Stomach (tissue), 9 donors: ENCODE results near the gene STK32C. TPM values are rescaled to one million over a fixed set of nuclear protein-coding genes. Genes with fewer than 3 reads are reported as not detected.

Experiments
- DNase-seq, 2 donors: peaks; one replicate each; pipeline versions ENCODE4 v3.0.0 to v3.0.0-alpha.2; 2013 to 2019
- H3K27ac ChIP-seq, 5 donors: fragments of 200-600 bp in 4 of 5; sonication (generic) in 4 of 5; one replicate each; pipeline ENCODE4 v1.5.1; 2013 to 2019; ENCODE audit warnings: mild to moderate bottlenecking in 1 of 5, moderate library complexity in 1 of 5
- H3K27me3 ChIP-seq, 3 donors: fragments of 200-600 bp; sonication (generic); one replicate each; pipeline ENCODE4 v1.5.1; 2017 to 2019; ENCODE audit warnings: mixed run types in 1 of 3
- H3K36me3 ChIP-seq, 4 donors: fragments of 200-600 bp; sonication (generic); 1 replicate in 3 of 4; 2 replicates in 1 of 4; pipeline ENCODE4 v1.5.1; 2016 to 2019
- H3K4me1 ChIP-seq, 4 donors: fragments of 200-600 bp; sonication (generic); one replicate each; pipeline ENCODE4 v1.5.1; 2016 to 2019
- H3K4me3 ChIP-seq, 4 donors: fragments of 200-600 bp; sonication (generic) in 3 of 4; one replicate each; pipeline ENCODE4 v1.5.1; 2016 to 2019; ENCODE audit warnings: mild to moderate bottlenecking in 1 of 4
- H3K9me3 ChIP-seq, 4 donors: fragments of 200-600 bp; sonication (generic); one replicate each; pipeline ENCODE4 v1.5.1; 2016 to 2019
- CTCF ChIP-seq, 7 experiments: fragments of 450-650 bp in 4 of 7; fragments of 200-600 bp in 3 of 7; sonication (generic) in 3 of 7; IDR thresholded peaks; one replicate each; pipeline ENCODE4 v1.5.1; 2016 to 2019; ENCODE audit warnings: antibody characterized with exemption in 7 of 7, control low read depth in 2 of 7, mild to moderate bottlenecking in 1 of 7
- EP300 ChIP-seq: sonication (generic); formaldehyde crosslinking; IDR thresholded peaks from one replicate; pipeline ENCODE4 v1.6.1; 2017; ENCODE audit warnings: antibody characterized with exemption
- POLR2A ChIP-seq, 4 donors: fragments of 450-650 bp; IDR thresholded peaks; one replicate each; pipeline ENCODE4 v1.6.1; 2016; ENCODE audit warnings: antibody characterized with exemption in 4 of 4, control low read depth in 2 of 4, mild to moderate bottlenecking in 1 of 4, moderate library complexity in 1 of 4
- POLR2AphosphoS5 ChIP-seq, 3 donors: sonication (generic); formaldehyde crosslinking; IDR thresholded peaks; one replicate each; pipeline ENCODE4 v1.6.1; 2016; ENCODE audit warnings: antibody characterized with exemption in 3 of 3
- WGBS, 5 donors: extraction: QIAGEN DNeasy Blood & Tissue Kit in 3 of 5; methylation state at CpG; one replicate each; pipeline versions ENCODE4 v1.1.5 to v1.1.7; 2013 to 2018; 5-methylcytosine and 5-hydroxymethylcytosine counted together
- intact Hi-C: fragments of 100-400 bp; cut with DNase I; formaldehyde crosslinking; loops from one replicate; pipeline ENCODE4 v1.15.1; 2023; ENCODE audit warnings: low total_unique reads
- polyA plus RNA-seq, 3 donors: library from polyadenylated mRNA; stranded (reverse); fragments of 200-250 nt; gene quantifications; one replicate each; pipeline ENCODE4 v1.2.3, GENCODE V29; 2013
- total RNA-seq, 5 donors: library from RNA; depleted of rRNA; stranded (reverse); fragments of >200 nt; gene quantifications; one replicate each; pipeline versions ENCODE4 v1.1.0 to v1.2.3, GENCODE V29; 2014 to 2016
- donor health status: healthy with polysubstance abuse.
- donor health status: Bipolar disorder and iron deficiency.
- donor health status: healthy.

The STK32C gene
- total and polyA plus RNA-seq, 8 donors = 1.6 to 71.0 (median 7.9) TPM; not detected in 1

GRCh38 chr10:132194726-132195125, 113.0 kb downstream of the STK32C start:
- DNase-seq = no peak
- no peaks in the 10 kb centered on the region for H3K9me3 ChIP-seq
- intact Hi-C loops = no loop called here
- H3K4me1 ChIP-seq = no peaks in the 10 kb centered on the region
- no peaks in the 10 kb centered on the region for H3K36me3 ChIP-seq
- 90 to 97% (median 96%) methylated on average over 8 to 15 of the region's 15 CpGs for WGBS, 5 donors
- TF ChIP-seq CTCF (IDR thresholded peaks at IDR 0.05) (no peak), POLR2A (IDR thresholded peaks at IDR 0.05) (no peak), EP300 (no peak), POLR2AphosphoS5 (IDR thresholded peaks at IDR 0.05) (no peak)
- H3K4me3 ChIP-seq = no peak overlapping the region
- no peak overlapping the region for H3K27ac ChIP-seq
- peaks cover 0 to 38% (median 5%) of the 10 kb centered on the region in 3 donors for H3K27me3 ChIP-seq

GRCh38 chr10:132193907-132194552, 113.7 kb downstream of the STK32C start:
- H3K4me1 ChIP-seq = no peaks in the 10 kb centered on the region
- peaks cover 0 to 40% (median 9%) of the 10 kb centered on the region in 3 donors for H3K27me3 ChIP-seq
- no peaks in the 10 kb centered on the region for H3K9me3 ChIP-seq
- 69 to 80% (median 71%) methylated on average over 7 to 21 of the region's 21 CpGs for WGBS, 5 donors
- no peak for TF ChIP-seq POLR2A (IDR thresholded peaks at IDR 0.05)
- no peak for TF ChIP-seq CTCF (IDR thresholded peaks at IDR 0.05)
- no peak for TF ChIP-seq POLR2AphosphoS5 (IDR thresholded peaks at IDR 0.05)
- TF ChIP-seq EP300 = no peak
- DNase-seq = peak in 1 of 2 donors; percentile 56
- no peaks in the 10 kb centered on the region for H3K36me3 ChIP-seq
- intact Hi-C loops = no loop called here
- no peak overlapping the region for H3K27ac ChIP-seq
- no peak overlapping the region for H3K4me3 ChIP-seq

GRCh38 chr10:132192991-132193665, 114.6 kb downstream of the STK32C start:
- Histone ChIP-seq H3K9me3 (no peaks in the 10 kb centered on the region), H3K4me1 (no peaks in the 10 kb centered on the region), H3K27me3 (peaks cover under 1 to 44% (median 18%) of the 10 kb centered on the region in 3 donors), H3K27ac (no peak overlapping the region), H3K4me3 (no peak overlapping the region), H3K36me3 (no peaks in the 10 kb centered on the region)
- no peak for DNase-seq
- 59 to 80% (median 72%) methylated on average over 18 of the region's 18 CpGs for WGBS, 5 donors
- no peak for TF ChIP-seq CTCF (IDR thresholded peaks at IDR 0.05)
- no peak for TF ChIP-seq EP300
- TF ChIP-seq POLR2AphosphoS5 (IDR thresholded peaks at IDR 0.05) = no peak
- no peak for TF ChIP-seq POLR2A (IDR thresholded peaks at IDR 0.05)
- intact Hi-C loops = no loop called here

- no peak overlapping the region for H3K27ac ChIP-seq
- no peak overlapping the region for H3K4me3 ChIP-seq
- H3K9me3 ChIP-seq = no peaks in the 10 kb centered on the region
- TF ChIP-seq CTCF (IDR thresholded peaks at IDR 0.05) (no peak), POLR2A (IDR thresholded peaks at IDR 0.05) (no peak), EP300 (no peak), POLR2AphosphoS5 (IDR thresholded peaks at IDR 0.05) (no peak)
- H3K36me3 ChIP-seq = no peaks in the 10 kb centered on the region
- peaks cover 6% of the 10 kb centered on the region in 4 donors for H3K4me1 ChIP-seq
- no peak for DNase-seq
- intact Hi-C loops = no loop called here
- WGBS, 5 donors = 90 to 95% (median 90%) methylated on average over 22 to 28 of the region's 28 CpGs
- peaks cover 8 to 44% (median 26%) of the 10 kb centered on the region in 3 donors for H3K27me3 ChIP-seq
These were observed 115.4 kb downstream of the STK32C start for GRCh38 chr10:132192076-132192975.
